Measurements from ENCODE around the gene AKAP13. TPM values are rescaled to one million over a fixed set of nuclear protein-coding genes. Genes with fewer than 3 reads are reported as not detected.

AKAP13 gene
- total and polyA plus RNA-seq, 2 of the 8 experiments (the other 6 are each of a cell fraction or from before 2014, with no cell fraction given), result 14.0 to 46.2 TPM

DNA sequence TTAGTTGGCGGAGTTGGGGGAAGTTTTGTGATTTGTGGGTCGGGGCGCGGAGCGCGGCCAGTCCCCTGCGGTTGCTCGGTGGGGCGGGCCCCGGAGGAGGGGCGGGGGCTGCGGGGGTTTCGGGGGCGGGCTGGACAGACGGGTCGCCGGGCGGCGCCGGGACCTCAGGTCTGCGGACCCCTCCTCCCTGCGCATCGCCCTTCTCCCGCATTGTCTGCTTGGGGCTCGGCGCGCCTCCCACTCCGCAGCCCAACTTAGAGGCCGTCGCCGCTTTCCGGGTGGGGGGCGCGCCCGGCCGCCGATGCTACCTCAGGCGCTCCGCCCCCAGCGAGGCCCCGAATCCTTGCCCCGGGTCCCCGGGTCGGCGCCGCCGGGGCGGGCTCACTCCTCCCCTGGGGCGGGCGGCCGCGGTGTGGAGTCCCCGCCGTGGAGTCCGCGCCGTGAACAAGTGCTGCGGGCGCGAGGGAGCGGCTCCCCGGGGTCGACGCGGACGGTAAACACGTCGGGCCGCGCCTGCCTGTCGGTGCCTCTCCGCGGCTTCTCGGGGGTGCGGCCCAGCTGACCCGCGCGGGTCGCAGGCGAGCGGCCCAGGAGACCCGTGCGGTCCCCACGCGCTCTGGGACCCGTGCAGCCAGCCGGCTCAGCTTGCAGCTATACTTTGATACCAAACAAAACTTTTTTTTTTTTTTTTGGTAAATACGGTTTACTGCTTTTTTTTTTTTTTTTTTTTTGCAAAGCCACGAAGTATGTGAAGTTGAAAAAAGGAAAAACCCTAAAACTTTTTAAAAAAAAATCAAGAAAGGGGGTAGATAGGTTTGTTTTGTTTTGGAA lies 624 bp downstream of the AKAP13 start:
- 1% methylated on average over 25 of the region's 89 CpGs; no CpG with 5 or more reads in 1 of the 2 experiments for WGBS, 2 experiments (ENCODE audit: extremely low coverage in 1 of 2, insufficient coverage in 1 of 2, insufficient read length in 1 of 2, insufficient replicate concordance in 2 of 2, low coverage in 1 of 2, low lambda C conversion rate in 2 of 2, missing lambda C conversion rate in 1 of 2)
- DNase-seq (ENCODE audit: low read depth in 1 of 2, low spot score in 2 of 2), result peak; percentile 13 to 67
- H3K23ac ChIP-seq (ENCODE audit: insufficient read length), result no peak overlapping the region
- peak overlapping the region; percentile 85 for H4K5ac ChIP-seq (ENCODE audit: insufficient read length, low read depth, low read length)
- ChIA-PET POLR2A (ENCODE audit: partially characterized antibody) (interaction anchor here (0.9 to 1.5 kb wide), 4 partner anchors 8 to 26 kb away, joined by 3 to 5 read pairs (median 4); no protein-coding TSS in a partner anchor), CTCF (ENCODE audit: partially characterized antibody) (interaction anchor here (1.2 kb wide), 1 partner anchor 50 kb away, joined by 3 read pairs; no protein-coding TSS in a partner anchor)
- H4K91ac ChIP-seq (replicated peaks; ENCODE audit: insufficient read length, low read length), result no peak overlapping the region
- H4K8ac ChIP-seq (ENCODE audit: extremely low read depth, insufficient read depth, low read length), result peak overlapping the region; percentile 96; the same call in 1 of the 2 replicates
- peaks cover 4% of the 10 kb centered on the region for H3K23me2 ChIP-seq (ENCODE audit: low read depth, low read length)
- no peaks in the 10 kb centered on the region for H3K27me3 ChIP-seq (replicated peaks in 1 of 4; ENCODE audit: control insufficient read depth in 3 of 4, extremely low read depth in 1 of 4, insufficient read depth in 3 of 4, low read length in 3 of 4)
- peak overlapping the region; percentile 84; the same call in 1 of the 2 replicates for H3K27ac ChIP-seq (ENCODE audit: low read depth, low read length)
- no peak overlapping the region for H2BK12ac ChIP-seq (ENCODE audit: low read depth, low read length)
- H3K79me2 ChIP-seq (ENCODE audit: control insufficient read depth in 1 of 2, insufficient read depth in 2 of 2, low read length in 2 of 2), result peaks cover 10 to 44% of the 10 kb centered on the region in 2 experiments
- H2AFZ ChIP-seq (ENCODE audit: low read length), result no peak overlapping the region
- H3K4me1 ChIP-seq (replicated peaks in 1 of 4; ENCODE audit: control insufficient read depth in 3 of 4, insufficient read depth in 4 of 4, low read length in 3 of 4), result peaks cover 0 to 3% (median 0%) of the 10 kb centered on the region in 4 experiments; a peak in 2 of 7 replicates
- no peak overlapping the region for H3K4ac ChIP-seq (replicated peaks; ENCODE audit: insufficient read length, low read depth, low read length)
- no peak for FAIRE-seq
- H4K20me1 ChIP-seq (replicated peaks in 1 of 2; ENCODE audit: control insufficient read depth in 1 of 2, insufficient read depth in 2 of 2, low read length in 2 of 2), result peaks cover 5 to 7% of the 10 kb centered on the region in 2 experiments
- peak overlapping the region; percentile 59 to 96 (median 66) for H3K4me3 ChIP-seq (ENCODE audit: extremely low read depth in 1 of 4, insufficient read depth in 2 of 4, low read depth in 3 of 4, low read length in 4 of 4)
- no peak overlapping the region for H2BK20ac ChIP-seq (ENCODE audit: low read length)
- H3K18ac ChIP-seq (ENCODE audit: extremely low read depth, low read length), result no peak overlapping the region; the same call in 1 of the 2 replicates
- H2AK5ac ChIP-seq (ENCODE audit: low read depth, low read length), result no peak overlapping the region
- 0 out of 2 replicates have a peak, but pooled peaks have one; percentile 38 for TF ChIP-seq PHF8 (conservative IDR thresholded peaks at IDR 0.05; ENCODE audit: low read depth, low read length)
- no peak for TF ChIP-seq JUN (IDR thresholded peaks at IDR 0.05; ENCODE audit: low read depth, low read length)
- TF ChIP-seq KDM4A (IDR thresholded peaks at IDR 0.05; ENCODE audit: low read depth, low read length, severe bottlenecking), result peak; percentile 92
- no peak for TF ChIP-seq RBBP5 (IDR thresholded peaks at IDR 0.05; ENCODE audit: borderline replicate concordance, low read depth, low read length)
- TF ChIP-seq, protein P1, sequence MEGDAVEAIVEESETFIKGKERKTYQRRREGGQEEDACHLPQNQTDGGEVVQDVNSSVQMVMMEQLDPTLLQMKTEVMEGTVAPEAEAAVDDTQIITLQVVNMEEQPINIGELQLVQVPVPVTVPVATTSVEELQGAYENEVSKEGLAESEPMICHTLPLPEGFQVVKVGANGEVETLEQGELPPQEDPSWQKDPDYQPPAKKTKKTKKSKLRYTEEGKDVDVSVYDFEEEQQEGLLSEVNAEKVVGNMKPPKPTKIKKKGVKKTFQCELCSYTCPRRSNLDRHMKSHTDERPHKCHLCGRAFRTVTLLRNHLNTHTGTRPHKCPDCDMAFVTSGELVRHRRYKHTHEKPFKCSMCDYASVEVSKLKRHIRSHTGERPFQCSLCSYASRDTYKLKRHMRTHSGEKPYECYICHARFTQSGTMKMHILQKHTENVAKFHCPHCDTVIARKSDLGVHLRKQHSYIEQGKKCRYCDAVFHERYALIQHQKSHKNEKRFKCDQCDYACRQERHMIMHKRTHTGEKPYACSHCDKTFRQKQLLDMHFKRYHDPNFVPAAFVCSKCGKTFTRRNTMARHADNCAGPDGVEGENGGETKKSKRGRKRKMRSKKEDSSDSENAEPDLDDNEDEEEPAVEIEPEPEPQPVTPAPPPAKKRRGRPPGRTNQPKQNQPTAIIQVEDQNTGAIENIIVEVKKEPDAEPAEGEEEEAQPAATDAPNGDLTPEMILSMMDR (IDR thresholded peaks at IDR 0.05; ENCODE audit: control extremely low read depth in 1 of 3, insufficient read depth in 1 of 3, low read depth in 1 of 3, low read length in 3 of 3), result no peak
- TF ChIP-seq SUZ12 (IDR thresholded peaks at IDR 0.05; ENCODE audit: low read length), result no peak
- no peak overlapping the region for H2BK15ac ChIP-seq (ENCODE audit: low read length)
- peak overlapping the region; percentile 71 for H3K56ac ChIP-seq (replicated peaks; ENCODE audit: insufficient read length, low read depth, low read length)
- H3K9me3 ChIP-seq (ENCODE audit: insufficient read depth in 2 of 2, low read depth in 1 of 2, low read length in 1 of 2), result no peaks in the 10 kb centered on the region
- peak overlapping the region; percentile 57 to 61 for H3K4me2 ChIP-seq (ENCODE audit: insufficient read depth in 1 of 2, low read depth in 2 of 2, low read length in 2 of 2)
- no peak overlapping the region for H2BK120ac ChIP-seq (replicated peaks; ENCODE audit: low read depth, low read length)
- peaks cover 2% of the 10 kb centered on the region for H3K79me1 ChIP-seq (ENCODE audit: low read depth, low read length)
- no peak overlapping the region for H2BK5ac ChIP-seq (ENCODE audit: low read depth, low read length)
- H3K9ac ChIP-seq (replicated peaks in 1 of 4; ENCODE audit: extremely low read depth in 1 of 4, low read depth in 3 of 4, low read length in 3 of 4), result peak overlapping the region; percentile 23 to 83 (median 72); a peak in 6 of 7 replicates
- no peak overlapping the region for H3K14ac ChIP-seq (ENCODE audit: insufficient read length)
- H3K36me3 ChIP-seq (ENCODE audit: control insufficient read depth in 2 of 4, insufficient read depth in 4 of 4, low read length in 3 of 4), result no peaks in the 10 kb centered on the region

All from H1 (cell line).